ENCODE data around the gene DGKB. TPM values are rescaled to one million over a fixed set of nuclear protein-coding genes. Genes with fewer than 3 reads are reported as not detected.
A peak's percentile ranks its signal among the peaks of the same experiment; 100 is the strongest.

Gene DGKB
- total RNA-seq, 1 donor from 2014 or later = 2.9 TPM

DNA sequence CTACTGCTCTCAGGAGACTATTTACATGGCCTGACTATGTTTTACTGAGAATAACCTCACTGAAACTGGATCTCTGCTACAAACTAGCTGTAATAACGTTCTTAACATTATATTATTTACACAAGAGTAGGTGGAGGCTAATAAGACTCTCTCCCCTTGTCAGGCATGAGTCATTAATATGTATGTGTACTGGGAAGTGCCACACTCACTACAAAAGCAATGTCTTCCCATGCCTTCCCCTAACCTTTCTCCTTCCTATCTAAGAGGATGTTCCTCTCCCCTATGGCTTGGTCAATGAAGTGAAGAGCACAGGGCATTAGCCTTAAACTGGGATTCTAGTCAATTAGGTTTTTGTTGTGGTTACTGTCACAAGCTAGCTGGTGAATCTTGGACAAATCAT lies 147.9 kb downstream of the DGKB start:
- no peak for DNase-seq

DNA sequence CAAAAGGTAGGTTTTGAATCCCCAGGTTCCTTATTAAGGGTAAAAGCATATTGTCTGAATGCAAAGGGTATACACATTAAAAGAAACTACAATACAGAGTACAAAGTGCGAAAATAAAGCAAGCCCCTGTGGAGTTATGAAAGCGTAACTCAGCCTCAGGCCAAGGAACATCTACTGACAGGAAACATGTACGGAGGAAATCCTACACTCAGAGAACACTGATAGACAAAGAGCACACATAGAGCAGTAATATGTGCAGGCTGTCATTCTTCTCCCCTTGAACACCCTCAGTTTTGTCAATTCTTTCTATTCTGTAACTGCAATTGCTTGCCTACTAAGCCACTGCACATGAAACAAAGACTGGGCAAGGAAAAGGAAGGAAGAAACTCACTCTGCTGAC lies 150.2 kb downstream of the DGKB start:
- no peak for DNase-seq

DNA sequence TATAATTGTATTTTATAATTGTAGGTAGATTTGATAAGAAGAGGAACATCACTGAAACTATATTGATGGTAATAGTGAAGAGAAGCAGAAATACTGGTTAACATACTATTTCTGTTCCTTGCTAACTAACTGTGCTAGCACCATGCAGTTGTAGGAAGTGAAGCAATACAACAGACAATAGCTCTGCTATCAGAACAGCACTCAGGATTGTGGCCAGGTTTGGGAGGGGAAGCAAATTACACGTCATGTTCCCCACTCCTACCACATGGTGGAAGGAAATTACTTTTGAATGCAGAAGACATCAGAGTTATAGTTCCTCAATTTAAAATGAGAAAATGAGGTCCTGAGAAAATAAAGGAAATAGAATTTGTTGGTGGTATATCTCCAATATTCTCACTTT lies 151.1 kb downstream of the DGKB start:
- DNase-seq = no peak

DNA sequence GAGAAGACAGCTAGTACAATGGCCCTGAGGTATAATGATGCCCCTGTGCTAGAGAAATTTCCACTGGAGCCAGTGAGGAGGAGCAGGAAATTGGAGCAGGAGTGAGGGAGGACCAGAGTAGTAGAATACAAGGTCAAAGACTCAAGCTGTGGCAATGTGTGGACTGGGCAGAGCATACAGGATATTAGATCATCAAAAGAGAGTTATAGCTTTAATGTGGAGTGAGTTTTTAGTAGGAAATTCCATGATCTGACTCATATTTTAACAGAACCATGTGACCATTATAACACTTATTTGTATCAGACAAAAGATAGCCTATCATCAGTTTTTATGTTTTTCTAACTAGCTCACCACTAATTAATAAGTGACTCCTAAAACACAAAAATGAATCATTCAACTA lies 154.1 kb downstream of the DGKB start:
- DNase-seq = peak; percentile 28

DNA sequence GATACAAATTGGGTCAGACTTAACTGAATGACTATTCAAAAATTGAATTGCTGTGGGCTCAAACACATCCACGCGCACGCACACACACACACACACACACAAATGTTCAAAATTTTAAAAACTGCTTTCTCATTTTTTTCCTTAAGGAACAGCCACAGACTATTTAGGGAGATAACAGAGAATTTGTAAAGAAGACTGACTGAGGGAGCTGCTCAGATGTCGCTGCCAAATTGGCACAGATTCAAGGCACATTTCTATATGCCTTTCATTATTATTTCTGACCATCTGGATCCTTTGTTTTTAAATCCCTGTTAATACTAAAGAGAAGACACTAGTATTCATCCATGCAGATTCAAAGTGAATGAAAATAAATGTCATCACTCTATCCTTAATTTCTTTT lies 154.8 kb downstream of the DGKB start:
- DNase-seq = peak; percentile 55

DNA sequence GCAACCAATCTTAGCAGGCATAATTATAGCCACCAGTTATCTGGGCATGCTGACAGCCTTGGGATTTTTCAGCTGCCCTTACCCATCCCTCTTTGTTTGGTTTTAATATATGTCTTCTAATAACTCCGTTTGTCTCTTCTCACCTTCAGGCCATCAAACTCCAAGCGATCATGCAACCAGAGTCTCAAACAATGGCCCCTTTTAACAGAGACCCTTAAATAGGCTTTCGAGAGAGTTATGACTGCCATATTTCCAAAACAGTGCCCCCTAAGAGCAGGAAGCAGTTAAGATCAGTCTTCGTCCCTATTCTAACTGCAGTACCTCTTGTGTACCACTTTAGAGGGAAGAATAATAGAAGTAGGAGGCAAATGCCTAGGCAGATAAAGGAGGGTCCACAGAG lies 157.5 kb downstream of the DGKB start:
- DNase-seq = no peak

DNA sequence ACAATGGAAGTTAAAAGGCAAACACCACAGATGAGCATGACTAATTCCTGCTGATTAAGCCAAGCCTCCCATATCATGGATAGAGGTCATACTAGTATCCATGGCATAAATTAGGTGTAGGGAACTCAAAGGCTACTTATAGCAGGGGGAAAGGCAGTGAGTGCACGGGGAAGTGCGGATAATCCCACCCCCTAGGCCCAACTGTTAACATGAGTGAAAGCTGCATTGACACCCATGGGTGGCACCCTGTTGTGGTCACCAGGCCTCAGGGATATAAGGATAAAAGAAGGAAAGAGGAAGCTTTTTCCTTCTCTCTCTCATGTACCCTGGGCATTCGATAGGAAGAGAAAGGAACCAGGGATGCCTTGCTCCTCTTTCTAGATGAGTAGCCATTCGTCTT lies 161.9 kb downstream of the DGKB start:
- no peak for DNase-seq

DNA sequence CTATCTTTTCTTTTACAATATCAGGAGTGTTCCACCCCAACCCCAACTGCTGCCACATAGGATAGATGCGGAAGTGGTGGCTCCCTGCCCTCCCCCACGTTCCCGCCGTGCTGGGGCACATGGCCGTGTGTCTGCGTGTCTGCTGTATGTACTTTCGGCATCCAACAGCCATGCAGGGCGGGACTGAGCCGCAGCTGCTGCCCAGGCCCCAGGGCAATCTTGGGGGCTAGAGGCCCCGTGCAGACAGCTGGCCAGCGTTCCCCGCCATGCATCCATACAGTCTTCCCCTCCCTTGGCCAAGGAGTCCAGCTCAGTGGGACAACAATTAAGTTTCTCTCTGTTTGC lies 162.7 kb downstream of the DGKB start:
- no peak for DNase-seq

DNA sequence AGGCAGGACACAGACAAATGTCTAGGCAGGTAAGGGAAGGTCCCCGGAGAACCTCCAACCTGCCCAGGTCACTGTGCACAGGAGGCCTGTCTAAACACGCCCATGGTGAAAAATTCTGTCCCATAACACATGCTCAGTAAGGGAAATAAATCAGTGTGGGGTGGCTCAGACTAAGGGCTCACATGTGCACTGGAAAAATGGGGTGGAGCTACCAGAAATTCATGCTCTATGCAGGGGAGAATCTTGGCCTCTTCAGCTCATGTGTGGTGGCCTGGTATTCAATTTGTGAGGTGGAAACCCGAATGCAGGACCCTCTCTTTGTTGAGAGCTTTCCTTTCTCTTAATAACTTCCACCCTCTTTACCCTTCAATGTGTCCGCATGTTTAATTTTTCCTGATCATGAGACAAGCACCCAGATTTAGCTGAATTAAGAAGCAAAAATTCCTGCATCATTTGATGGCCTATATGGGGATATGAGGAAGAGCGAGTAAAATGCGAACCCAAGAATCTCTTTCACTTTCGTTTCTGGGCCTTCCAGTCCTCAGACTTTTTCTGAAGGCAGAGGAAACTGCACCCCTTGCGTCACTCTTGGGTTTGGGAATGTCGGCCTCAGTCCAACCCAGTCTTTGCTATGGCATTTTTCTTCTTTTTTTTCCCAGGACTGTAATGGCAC lies 163.2 kb downstream of the DGKB start:
- no peak for DNase-seq

DNA sequence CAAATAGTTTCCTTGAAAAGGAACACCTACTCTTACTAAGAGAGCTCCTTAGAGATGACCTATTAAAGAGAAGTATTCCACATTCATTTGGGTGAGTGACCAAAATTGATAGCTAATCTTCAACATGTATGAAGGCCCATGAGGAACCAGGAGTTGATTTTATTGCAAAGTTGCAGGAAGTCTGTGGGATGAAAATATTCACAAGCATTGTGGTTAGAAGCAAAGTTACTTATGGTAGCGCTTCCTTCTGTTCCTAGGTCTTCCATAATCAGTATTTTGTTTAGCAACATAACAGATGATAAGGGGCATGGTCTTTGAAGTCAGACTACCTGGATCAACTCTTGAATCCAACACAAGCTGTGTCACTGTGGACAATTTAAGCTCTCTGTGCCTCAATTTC lies 164.5 kb downstream of the DGKB start:
- no peak for DNase-seq

DNA sequence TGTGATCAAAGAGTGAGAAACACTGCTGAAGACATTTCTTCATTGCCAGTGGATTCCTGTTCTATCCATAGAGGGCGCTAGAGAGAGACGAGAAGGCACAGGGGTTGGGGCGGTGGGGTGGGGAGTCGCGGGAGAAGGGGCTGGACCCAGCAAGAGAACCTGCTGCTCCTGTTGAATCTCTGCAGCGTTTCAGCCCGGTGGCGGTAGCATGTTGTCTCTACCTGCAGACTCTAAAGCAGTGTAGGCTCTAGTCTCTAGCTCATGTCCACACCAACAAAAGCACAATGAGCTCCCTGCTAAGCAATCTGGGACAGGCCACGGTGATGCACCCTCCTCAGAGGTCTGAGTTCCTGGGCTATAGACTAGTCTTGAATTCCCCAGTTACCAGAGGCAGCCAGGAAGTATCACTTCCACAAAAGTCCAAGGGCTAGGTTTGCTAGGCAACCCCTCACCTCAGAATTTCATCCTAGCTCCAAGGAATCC lies 167.7 kb downstream of the DGKB start:
- no peak for DNase-seq

DNA sequence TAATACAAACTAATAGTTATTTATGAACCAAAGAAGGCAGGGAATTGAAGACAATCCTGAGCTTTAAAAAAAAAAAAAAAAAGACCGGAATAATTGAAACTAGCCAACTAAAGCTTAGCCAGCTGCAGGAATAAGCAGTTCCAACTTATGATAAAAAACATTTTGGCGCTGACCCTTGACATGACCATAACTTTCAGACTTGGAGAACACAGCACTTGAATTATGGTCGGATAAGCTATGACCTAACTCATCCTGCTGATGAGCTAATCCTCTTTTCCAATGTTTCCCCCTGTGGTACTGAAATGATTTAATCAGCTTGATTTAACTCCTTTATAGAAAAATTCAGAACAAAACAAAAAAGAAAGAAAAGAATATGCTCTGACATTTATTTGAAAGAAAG lies 181.8 kb downstream of the DGKB start:
- DNase-seq = peak; percentile 88

DNA sequence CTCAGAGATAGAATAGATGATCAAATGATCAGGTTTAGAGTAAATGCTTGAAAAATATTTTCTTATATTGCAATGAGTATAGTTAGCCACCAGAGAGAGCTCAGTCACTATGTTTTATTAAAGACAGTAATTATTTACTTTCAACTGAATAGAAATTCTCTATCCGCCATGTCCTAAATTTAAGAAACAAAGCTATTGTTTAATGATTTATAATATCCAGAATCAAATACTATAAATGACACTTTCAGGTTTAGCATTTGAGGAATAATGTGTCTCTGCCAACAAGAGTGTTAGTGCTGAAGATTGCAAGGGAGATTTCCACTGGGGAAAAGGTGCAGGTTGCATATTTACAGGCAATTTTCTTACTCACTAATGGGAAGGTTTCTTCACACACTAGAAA lies 184.7 kb downstream of the DGKB start:
- peak; percentile 15 for DNase-seq

DNA sequence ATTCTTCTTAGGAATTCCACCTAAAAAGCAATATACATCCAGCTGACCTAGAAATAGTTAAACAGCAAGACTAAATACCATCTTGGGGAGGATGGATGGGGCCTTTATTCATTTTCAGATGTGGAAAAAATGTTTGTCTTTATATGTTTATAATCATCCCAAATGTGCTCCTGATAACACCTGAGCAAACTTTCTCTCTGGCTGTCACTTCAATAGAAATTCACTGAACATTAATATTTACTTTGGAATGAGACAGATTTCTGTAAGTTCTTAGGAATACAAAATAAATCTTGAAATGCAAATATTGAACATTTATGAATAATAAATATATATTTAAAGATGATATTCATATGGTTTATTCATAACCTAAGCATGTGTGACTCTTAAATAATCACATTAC lies 185.4 kb downstream of the DGKB start:
- DNase-seq = no peak

DNA sequence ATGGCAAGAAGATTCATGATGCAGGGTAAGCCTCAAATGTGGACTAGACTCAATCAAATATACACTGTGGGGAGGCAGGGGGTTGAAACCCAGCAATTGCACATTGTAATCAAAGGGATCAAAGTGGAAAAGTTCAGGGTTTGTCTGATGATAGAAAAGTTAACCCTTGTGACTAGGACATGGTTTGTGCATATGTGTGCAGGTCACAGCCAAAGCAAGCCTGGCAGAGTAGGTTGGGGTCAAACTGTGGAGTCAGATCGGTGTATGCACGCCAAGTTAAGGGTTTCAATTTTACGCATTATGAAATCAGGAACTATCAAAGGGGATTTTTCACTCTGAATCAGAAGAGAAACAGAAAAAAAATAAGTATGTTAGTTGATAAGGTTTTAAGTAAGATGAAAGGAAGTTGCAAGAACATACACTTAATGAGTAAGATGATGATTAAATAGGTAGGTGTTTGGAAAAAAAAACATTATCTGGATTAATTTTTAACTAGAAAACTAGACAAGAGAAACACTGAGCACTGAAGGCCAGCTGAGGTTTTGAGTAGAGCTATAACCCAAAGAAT lies 188.3 kb downstream of the DGKB start:
- DNase-seq = no peak

DNA sequence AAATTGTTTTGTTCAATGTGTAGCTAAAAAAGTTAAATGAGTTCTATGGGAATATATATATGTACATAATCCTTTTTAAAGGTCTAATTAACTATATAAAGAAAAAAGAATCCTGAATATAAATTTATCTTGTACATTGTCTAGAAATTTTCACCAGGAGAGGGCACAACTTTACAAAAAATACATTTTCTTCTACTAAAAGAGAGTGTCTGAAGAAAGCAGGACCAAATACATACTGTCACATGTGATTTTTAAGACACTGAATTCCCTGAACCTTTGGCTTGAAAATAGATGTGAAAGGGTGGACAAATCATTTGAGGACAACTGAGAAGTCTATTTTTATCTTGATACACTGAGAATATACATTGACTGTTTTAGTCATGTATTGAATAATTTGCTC lies 204.3 kb downstream of the DGKB start:
- DNase-seq = no peak

DNA sequence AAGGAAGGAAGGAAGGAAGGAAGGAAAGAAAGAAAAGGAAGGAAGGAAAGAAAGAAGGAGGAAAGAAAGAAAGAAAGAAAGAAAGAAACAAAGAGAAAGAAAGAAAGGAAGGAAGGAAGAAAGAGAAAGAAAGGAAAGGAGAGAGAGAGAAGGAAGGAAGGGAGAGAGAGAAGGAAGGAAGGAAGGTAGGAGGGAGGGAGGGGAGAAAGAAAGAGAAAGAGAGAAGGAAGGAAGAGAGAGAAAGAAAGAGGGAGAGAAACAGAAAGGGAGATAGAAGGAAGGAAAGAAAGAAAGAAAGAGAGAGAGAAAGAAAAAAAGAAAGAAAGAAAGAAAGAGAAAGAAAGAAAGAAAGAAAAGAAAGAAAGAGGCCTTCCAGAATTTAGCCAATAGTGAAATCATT lies 204.9 kb downstream of the DGKB start:
- DNase-seq = no peak

DNA sequence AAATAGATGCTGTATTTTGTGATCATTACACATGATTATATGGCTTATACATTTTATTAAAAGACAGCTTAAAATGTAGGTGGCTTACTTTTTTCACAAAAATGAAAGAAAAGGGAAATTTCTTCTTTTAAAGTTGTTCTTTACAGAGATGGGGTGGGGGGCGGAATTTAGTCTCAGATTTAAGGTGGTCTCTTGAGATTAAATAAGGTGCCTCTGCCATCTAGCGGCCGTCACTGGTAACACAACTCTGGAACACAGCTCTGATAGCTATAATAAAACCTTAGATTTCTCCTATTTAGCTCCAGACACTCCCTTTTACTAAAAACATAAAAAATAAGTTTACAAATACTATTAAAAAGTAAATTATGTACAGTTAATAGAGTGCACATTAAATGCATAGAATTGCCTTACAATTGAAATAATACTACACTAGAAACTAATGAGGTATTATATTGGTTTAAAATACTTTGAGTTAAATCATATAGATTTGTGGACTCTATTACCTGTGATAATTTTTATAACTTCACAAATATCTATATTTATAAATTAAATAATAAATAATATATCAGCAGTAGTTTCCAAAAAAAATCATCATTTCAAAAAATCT lies 210.9 kb downstream of the DGKB start:
- DNase-seq = no peak

DNA sequence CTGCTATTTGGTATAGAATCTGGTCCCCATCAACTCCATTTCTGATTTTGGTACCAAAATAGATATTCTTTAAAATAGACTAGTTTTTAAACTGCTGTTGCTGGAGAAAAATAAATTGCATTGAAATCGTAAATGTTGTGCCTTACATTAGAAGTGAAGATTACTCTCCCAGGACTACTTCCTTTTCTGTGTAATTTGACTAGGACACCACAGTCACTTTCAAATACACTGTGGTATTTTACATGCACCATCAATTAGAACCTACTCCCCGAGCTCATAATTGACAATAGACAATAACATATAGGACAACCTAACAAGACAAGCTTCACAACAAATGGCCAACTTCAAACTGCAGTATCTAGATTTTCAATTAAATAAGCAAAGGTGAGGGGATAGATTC lies 211.5 kb downstream of the DGKB start:
- DNase-seq = no peak

DNA sequence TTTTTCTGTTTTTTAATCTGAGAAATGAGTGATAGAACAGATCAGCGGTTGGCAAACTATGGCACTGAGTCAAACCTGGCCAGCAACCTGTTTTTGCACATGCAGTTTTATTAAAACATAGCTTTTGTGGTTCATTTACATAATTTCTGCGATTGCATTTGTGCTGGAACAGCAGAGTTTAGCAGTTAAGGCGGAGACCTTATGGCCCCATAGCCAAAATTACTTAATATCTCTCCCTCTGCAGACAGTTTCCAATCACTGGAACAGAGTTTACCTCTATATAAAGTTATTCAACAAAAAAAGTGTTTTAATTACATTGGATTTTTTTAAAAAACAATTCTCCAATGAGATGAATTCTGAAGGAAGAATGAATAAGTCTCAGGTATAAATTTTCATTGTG lies 212.1 kb downstream of the DGKB start:
- no peak for DNase-seq

DNA sequence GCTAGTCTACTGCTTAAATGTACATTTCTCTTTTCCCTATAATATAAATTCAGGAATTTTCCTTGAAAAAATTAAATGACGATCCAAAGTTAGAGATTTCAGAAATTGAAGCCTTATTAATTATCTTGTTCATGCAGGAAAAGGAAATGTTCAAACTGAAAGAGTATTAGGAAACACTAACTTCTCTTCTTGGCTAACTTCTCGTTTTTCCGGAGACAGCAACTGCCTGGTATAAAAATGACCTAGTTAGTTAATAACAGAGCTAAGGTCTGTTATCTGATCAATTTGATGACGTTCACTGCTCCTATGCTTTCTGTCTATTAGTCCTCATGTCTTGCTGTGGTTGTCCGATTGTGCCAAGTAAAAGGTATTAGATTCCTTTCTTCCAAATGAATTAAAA lies 212.5 kb downstream of the DGKB start:
- no peak for DNase-seq

DNA sequence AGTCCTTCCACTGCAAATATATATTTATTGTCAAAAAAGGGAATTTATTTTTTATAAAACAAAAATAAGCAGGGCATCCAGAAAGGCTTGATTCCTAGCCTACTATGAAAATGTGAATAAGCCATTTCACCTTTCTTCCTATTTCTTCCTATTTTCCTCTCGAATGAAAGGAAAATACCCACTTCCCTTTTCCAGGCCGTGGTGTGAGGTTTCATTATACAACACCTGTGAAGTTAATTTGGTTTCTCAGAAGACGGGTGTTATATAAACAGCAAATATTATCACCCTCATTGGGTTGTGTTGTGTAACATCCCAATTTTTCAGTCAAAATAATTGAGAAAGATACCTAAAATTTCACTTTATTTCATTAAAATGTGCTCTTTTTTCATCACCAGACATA lies 214.3 kb downstream of the DGKB start:
- no peak for DNase-seq

DNA sequence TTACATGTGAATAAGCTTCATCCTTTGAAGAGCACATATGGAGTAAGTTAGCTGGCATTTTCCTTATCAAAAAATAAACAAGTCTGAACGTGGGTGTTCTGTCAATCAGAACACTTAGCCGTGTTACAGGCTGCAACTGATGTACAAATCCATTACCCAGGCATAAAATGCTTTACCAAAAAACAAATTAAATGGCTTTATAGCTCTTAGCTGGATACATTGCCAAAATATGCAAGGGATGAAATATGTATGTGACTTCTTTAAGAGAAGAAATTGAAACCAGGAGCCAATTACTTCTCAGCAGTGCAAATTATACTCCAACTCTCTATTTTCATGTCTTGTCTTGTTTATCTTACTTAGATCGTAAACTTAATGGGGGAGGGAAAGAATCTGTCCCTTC lies 214.8 kb downstream of the DGKB start:
- DNase-seq = no peak

DNA sequence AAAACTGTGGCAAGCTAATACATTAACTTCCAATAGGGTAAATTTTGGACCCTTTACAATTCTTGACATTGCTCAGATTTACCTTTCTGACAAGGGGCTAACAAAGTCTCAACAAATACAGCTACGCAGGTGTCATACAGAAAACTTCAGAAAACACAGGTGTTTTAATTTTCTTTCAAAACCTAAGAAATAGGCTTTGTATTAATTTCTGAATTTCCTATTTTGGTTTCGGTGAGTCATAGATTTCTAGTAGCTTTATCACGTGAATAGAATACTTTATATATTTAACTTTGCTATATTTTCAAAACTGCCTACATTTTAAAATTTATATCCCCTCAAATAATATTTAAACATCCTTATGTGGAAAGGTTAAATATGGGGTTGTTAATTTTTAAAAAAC lies 215.3 kb downstream of the DGKB start:
- DNase-seq = no peak

Data from skin of body (tissue), 2 donors.